H9 (cell line): ENCODE data around the gene AGBL4. TPM values are rescaled to one million over a fixed set of nuclear protein-coding genes. Genes with fewer than 3 reads are reported as not detected.

Source experiments
- DNase-seq: peaks from one replicate; pipeline ENCODE4 v3.0.0-alpha.2; 2017
- H2AFZ ChIP-seq: one replicate; pipeline ENCODE4 v1.6.1; 2013; ENCODE audit warnings: mild to moderate bottlenecking, low read length, control low read depth, moderate library complexity
- H2AK5ac ChIP-seq: 2 replicates; pipeline ENCODE4 v1.6.1; 2013; ENCODE audit warnings: low read length, control low read depth, mixed read lengths; ENCODE audit not compliant: insufficient read length
- H2BK120ac ChIP-seq: one replicate; pipeline ENCODE4 v1.6.1; 2013; ENCODE audit warnings: low read depth, mild to moderate bottlenecking, low read length, control low read depth, inconsistent platforms; ENCODE audit not compliant: poor library complexity, severe bottlenecking
- H2BK12ac ChIP-seq: 2 replicates; pipeline ENCODE4 v1.6.1; 2013; ENCODE audit warnings: low read length, control low read depth, mixed read lengths, low read depth; ENCODE audit not compliant: insufficient read length
- H2BK15ac ChIP-seq: 2 replicates; pipeline ENCODE4 v1.6.1; 2013; ENCODE audit warnings: low read depth, low read length, control low read depth
- H2BK20ac ChIP-seq: one replicate; pipeline ENCODE4 v1.6.1; 2013; ENCODE audit warnings: low read depth, mild to moderate bottlenecking, low read length, control low read depth, inconsistent platforms; ENCODE audit not compliant: poor library complexity, severe bottlenecking
- H2BK5ac ChIP-seq: 2 replicates; pipeline ENCODE4 v1.6.1; 2013; ENCODE audit warnings: low read length, control low read depth, mixed read lengths; ENCODE audit not compliant: insufficient read length
- H3K14ac ChIP-seq: 2 replicates; pipeline ENCODE4 v1.6.1; 2013; ENCODE audit warnings: low read length, control low read depth; ENCODE audit not compliant: insufficient read depth
- H3K18ac ChIP-seq: 2 replicates; pipeline ENCODE4 v1.6.1; 2013; ENCODE audit warnings: low read depth, mild to moderate bottlenecking, mixed read lengths, low read length, control low read depth; ENCODE audit not compliant: insufficient read length
- H3K23ac ChIP-seq: 2 replicates; pipeline ENCODE4 v1.6.1; 2013; ENCODE audit warnings: low read length, control low read depth, mixed read lengths, low read depth; ENCODE audit not compliant: insufficient read length
- H3K23me2 ChIP-seq: 2 replicates; pipeline ENCODE4 v1.6.1; 2013; ENCODE audit warnings: low read depth, mild to moderate bottlenecking, mixed read lengths, low read length, control low read depth; ENCODE audit not compliant: insufficient read length, poor library complexity, severe bottlenecking
- H3K27ac ChIP-seq: 2 replicates; pipeline ENCODE4 v1.5.1; 2013; ENCODE audit warnings: low read length, control low read depth, mixed read lengths, low read depth; ENCODE audit not compliant: insufficient read length
- H3K27me3 ChIP-seq: 2 replicates; pipeline ENCODE4 v1.6.1; 2013; ENCODE audit warnings: low read length, control low read depth, inconsistent platforms; ENCODE audit not compliant: insufficient read depth
- H3K4ac ChIP-seq: 2 replicates; pipeline ENCODE4 v1.6.1; 2013; ENCODE audit warnings: low read depth, mild to moderate bottlenecking, control low read depth, inconsistent platforms, low read length, moderate library complexity
- H3K4me1 ChIP-seq: 2 replicates; pipeline ENCODE4 v1.6.1; 2013; ENCODE audit warnings: low read length, control low read depth, inconsistent platforms; ENCODE audit not compliant: insufficient read depth
- H3K4me2 ChIP-seq: 2 replicates; pipeline ENCODE4 v1.6.1; 2013; ENCODE audit warnings: low read length, control low read depth, mixed read lengths; ENCODE audit not compliant: insufficient read length, insufficient read depth
- H3K56ac ChIP-seq: 2 replicates; pipeline ENCODE4 v1.6.1; 2013; ENCODE audit warnings: low read depth, mild to moderate bottlenecking, mixed read lengths, low read length, control low read depth; ENCODE audit not compliant: insufficient read length
- H3K79me1 ChIP-seq: 2 replicates; pipeline ENCODE4 v1.6.1; 2013; ENCODE audit warnings: low read depth, mild to moderate bottlenecking, moderate library complexity, low read length, control low read depth, inconsistent platforms; ENCODE audit not compliant: insufficient read depth, poor library complexity, severe bottlenecking
- H3K79me2 ChIP-seq: 2 replicates; pipeline ENCODE4 v1.6.1; 2013; ENCODE audit warnings: low read length, control low read depth, inconsistent platforms; ENCODE audit not compliant: insufficient read depth
- H3K9ac ChIP-seq: 2 replicates; pipeline ENCODE4 v1.6.1; 2013; ENCODE audit warnings: low read length, control low read depth, mixed read lengths; ENCODE audit not compliant: insufficient read length; ENCODE audit errors: extremely low read depth
- H3K9me3 ChIP-seq: one replicate; pipeline ENCODE4 v1.6.1; 2013; ENCODE audit warnings: low read depth, low read length, inconsistent platforms; ENCODE audit not compliant: control insufficient read depth
- H3T11ph ChIP-seq: one replicate; pipeline ENCODE4 v1.6.1; 2013; ENCODE audit warnings: mild to moderate bottlenecking, low read length, control low read depth, inconsistent platforms
- H4K20me1 ChIP-seq: one replicate; pipeline ENCODE4 v1.6.1; 2013; ENCODE audit not compliant: control insufficient read depth, insufficient read length, insufficient read depth
- H4K5ac ChIP-seq: 2 replicates; pipeline ENCODE4 v1.6.1; 2013; ENCODE audit warnings: low read depth, mild to moderate bottlenecking, mixed read lengths, low read length, control low read depth; ENCODE audit not compliant: insufficient read length
- H4K8ac ChIP-seq: replicated peaks from 2 replicates; pipeline ENCODE4 v1.6.1; 2013; ENCODE audit warnings: low read length, control low read depth, mixed read lengths, low read depth; ENCODE audit not compliant: insufficient read length
- H4K91ac ChIP-seq: 2 replicates; pipeline ENCODE4 v1.6.1; 2013; ENCODE audit warnings: low read depth, mild to moderate bottlenecking, moderate library complexity, mixed read lengths, low read length, control low read depth; ENCODE audit not compliant: insufficient read length
- H3K27ac Mint-ChIP-seq, 3 experiments: 2 replicates in 2 of 3; 3 replicates in 1 of 3; pipeline ENCODE4 v1.8.0; 2020 to 2021; ENCODE audit warnings: mixed read lengths in 3 of 3, mild to moderate bottlenecking in 1 of 3, moderate library complexity in 1 of 3
- H3K27me3 Mint-ChIP-seq: 2 replicates; pipeline ENCODE4 v1.8.0; 2021; ENCODE audit warnings: low read depth, mild to moderate bottlenecking, moderate library complexity, mixed read lengths
- H3K36me3 Mint-ChIP-seq, 3 experiments: 2 replicates in 2 of 3; 3 replicates in 1 of 3; pipeline ENCODE4 v1.8.0; 2020 to 2021; ENCODE audit warnings: low read depth in 3 of 3, mixed read lengths in 3 of 3; ENCODE audit not compliant: insufficient read depth in 1 of 3
- H3K4me1 Mint-ChIP-seq, 2 experiments: 2 replicates each; pipeline ENCODE4 v1.8.0; 2020; ENCODE audit warnings: mixed read lengths in 2 of 2
- H3K4me3 Mint-ChIP-seq, 2 experiments: 2 replicates in 1 of 2; 3 replicates in 1 of 2; pipeline ENCODE4 v1.8.0; 2020 to 2021; ENCODE audit warnings: mild to moderate bottlenecking in 2 of 2, mixed read lengths in 2 of 2, moderate library complexity in 1 of 2
- H3K9me3 Mint-ChIP-seq, 2 experiments: 2 replicates in 1 of 2; 3 replicates in 1 of 2; pipeline ENCODE4 v1.8.0; 2020; ENCODE audit warnings: mild to moderate bottlenecking in 2 of 2, mixed read lengths in 2 of 2, moderate library complexity in 1 of 2
- CTCF ChIP-seq: fragments of 200-600 bp; sonication (generic); conservative IDR thresholded peaks from 3 replicates; pipeline ENCODE4 v1.8.0; 2021; ENCODE audit warnings: antibody characterized with exemption, mild to moderate bottlenecking
- WGBS: extraction: QIAGEN DNeasy Blood & Tissue Kit; methylation state at CpG from one replicate; pipeline ENCODE4 v1.1.7; 2013; ENCODE audit warnings: missing lambda C conversion rate, low lambda C conversion rate, mixed read lengths; ENCODE audit not compliant: insufficient read length; ENCODE audit errors: extremely low coverage; 5-methylcytosine and 5-hydroxymethylcytosine counted together
- total RNA-seq: library from RNA; stranded (reverse); gene quantifications from 2 replicates; pipeline ENCODE4 v1.2.1, GENCODE V29; 2021

Gene AGBL4
- total RNA-seq, 1 experiment from 2014 or later = not detected

GRCh38 chr1:49906365-49906764, 117.4 kb downstream of the AGBL4 start:
- no peak overlapping the region for H3K4me2 ChIP-seq
- no peak for DNase-seq
- no peaks in the 10 kb centered on the region for H3K4me1 ChIP-seq
- no peaks in the 10 kb centered on the region for H3K79me1 ChIP-seq
- no peak overlapping the region for H2BK20ac ChIP-seq
- Mint-ChIP-seq H3K27me3 (no peaks in the 10 kb centered on the region; the same call in 1 of the 2 replicates), H3K36me3 (peaks cover 3 to 31% (median 7%) of the 10 kb centered on the region in 3 experiments; a peak in 5 of 7 replicates), H3K4me1 (no peaks in the 10 kb centered on the region), H3K9me3 (peaks cover 77 to 86% of the 10 kb centered on the region in 2 experiments), H3K4me3 (no peak overlapping the region), H3K27ac (no peak overlapping the region)
- H3K56ac ChIP-seq = no peak overlapping the region
- no peak for TF ChIP-seq CTCF
- H3K23me2 ChIP-seq = no peaks in the 10 kb centered on the region
- no peaks in the 10 kb centered on the region for H3K27me3 ChIP-seq
- H3K9me3 ChIP-seq = peaks cover 66% of the 10 kb centered on the region
- H3K79me2 ChIP-seq = no peaks in the 10 kb centered on the region
- H2BK5ac ChIP-seq = no peak overlapping the region
- no peak overlapping the region for H2AFZ ChIP-seq
- no peak overlapping the region for H3T11ph ChIP-seq
- no peak overlapping the region for H3K4ac ChIP-seq
- H4K91ac ChIP-seq = no peak overlapping the region
- no peak overlapping the region for H3K18ac ChIP-seq
- no peak overlapping the region for H2AK5ac ChIP-seq
- no peak overlapping the region for H4K5ac ChIP-seq
- no peak overlapping the region for H3K27ac ChIP-seq
- H3K9ac ChIP-seq = no peak overlapping the region
- no CpG with 5 or more reads among the region's 3 CpGs for WGBS
- H4K8ac ChIP-seq = no peak overlapping the region
- H3K14ac ChIP-seq = no peak overlapping the region
- H2BK120ac ChIP-seq = no peak overlapping the region
- H4K20me1 ChIP-seq = no peaks in the 10 kb centered on the region
- no peak overlapping the region for H3K23ac ChIP-seq
- H2BK12ac ChIP-seq = no peak overlapping the region
- H2BK15ac ChIP-seq = no peak overlapping the region
